ENCODE measurements around the gene TLR4.

GRCh38 chr9:117704024-117704575 is at the start of gene TLR4:
- no peak for TF ChIP-seq SREBF2 (IDR thresholded peaks at IDR 0.05)
- TF ChIP-seq CTCF (IDR thresholded peaks at IDR 0.05) = no peak
- TF ChIP-seq EP300 (IDR thresholded peaks at IDR 0.05) = no peak
- no peak for TF ChIP-seq HDAC2 (IDR thresholded peaks at IDR 0.05)
- no peak for TF ChIP-seq ZC3H11A (IDR thresholded peaks at IDR 0.05)
- TF ChIP-seq CBX2 (IDR thresholded peaks at IDR 0.05; ENCODE audit: borderline replicate concordance, low read depth) = no peak
- no peak for TF ChIP-seq RCOR1 (IDR thresholded peaks at IDR 0.05; ENCODE audit: low read depth, low read length)
- TF ChIP-seq GATA3 (IDR thresholded peaks at IDR 0.05; ENCODE audit: borderline replicate concordance) = no peak

All from A549 (cell line).